Endothelial cell of umbilical vein (primary cell): Measurements from ENCODE around the gene EED. TPM values are rescaled to one million over a fixed set of nuclear protein-coding genes. Genes with fewer than 3 reads are reported as not detected.

Experiments
- BruUV-seq: library from RNA; stranded (reverse); fragments of 400-500 nt; replicated peaks from 2 replicates; lab custom pipeline; 2021; lab: Mats Ljungman, UMichigan
- CTCF ChIA-PET: fragments of 300-600, 350-600 bp; sonication (Branson Sonifier 250); formaldehyde crosslinking; loops from one replicate; lab custom pipeline; 2021; ENCODE audit warnings: antibody characterized with exemption, inconsistent platforms; lab: Charles Lee
- POLR2A ChIA-PET: fragments of 300-600, 350-600 bp; sonication (Branson Sonifier 250); formaldehyde crosslinking; loops from one replicate; lab custom pipeline; 2021; ENCODE audit warnings: antibody characterized with exemption, inconsistent platforms; lab: Charles Lee
- DNase-seq: peaks from one replicate; pipeline ENCODE4 v3.0.0-alpha.2; 2011; ENCODE audit warnings: low read depth, low spot score
- FAIRE-seq: peaks from 2 replicates; lab custom pipeline; 2011; peaks lifted over from hg19 to GRCh38; lab: Jason Lieb, UNC
- H2AFZ ChIP-seq: 2 replicates; pipeline ENCODE4 v1.6.0; 2012; ENCODE audit warnings: low read depth, low read length, control low read depth, inconsistent platforms
- H3K27ac ChIP-seq: 2 replicates; pipeline ENCODE4 v1.5.1; 2011; ENCODE audit warnings: low read depth, mild to moderate bottlenecking, control low read depth, low read length, moderate library complexity; ENCODE audit not compliant: insufficient read depth
- H3K27me3 ChIP-seq, 2 experiments: 2 replicates each; pipeline versions ENCODE4 v1.6.0 to v1.6.1; 2011; ENCODE audit warnings: low read length in 2 of 2, mixed read lengths in 1 of 2; ENCODE audit not compliant: control insufficient read depth in 2 of 2, insufficient read depth in 2 of 2
- H3K36me3 ChIP-seq, 2 experiments: 2 replicates in 1 of 2; 3 replicates in 1 of 2; pipeline ENCODE4 v1.5.1; 2011; ENCODE audit warnings: low read length in 2 of 2, mild to moderate bottlenecking in 1 of 2, moderate library complexity in 1 of 2; ENCODE audit not compliant: control insufficient read depth in 2 of 2, insufficient read depth in 2 of 2; ENCODE audit errors: extremely low read depth in 1 of 2
- H3K4me1 ChIP-seq: 3 replicates; pipeline ENCODE4 v1.5.1; 2011; ENCODE audit warnings: mild to moderate bottlenecking, low read length; ENCODE audit not compliant: control insufficient read depth, insufficient read depth; ENCODE audit errors: extremely low read depth
- H3K4me2 ChIP-seq: 2 replicates; pipeline ENCODE4 v1.6.1; 2011; ENCODE audit warnings: low read length, control low read depth, mixed read lengths; ENCODE audit not compliant: insufficient read depth
- H3K4me3 ChIP-seq, 3 experiments: fragments of 200-600 bp in 1 of 3; sonication (generic), shearing (Covaris generic) in 1 of 3; replicated peaks in 1 of 3; 2 replicates each; pipeline ENCODE4 v1.5.1; 2011 to 2016; ENCODE audit warnings: control low read depth in 3 of 3, low read length in 3 of 3, mild to moderate bottlenecking in 2 of 3, inconsistent platforms in 1 of 3, low read depth in 1 of 3, moderate library complexity in 1 of 3; ENCODE audit not compliant: insufficient read depth in 1 of 3
- H3K79me2 ChIP-seq: 2 replicates; pipeline ENCODE4 v1.6.0; 2012; ENCODE audit warnings: low read length, inconsistent platforms; ENCODE audit not compliant: control insufficient read depth, insufficient read depth
- H3K9ac ChIP-seq: replicated peaks from 2 replicates; pipeline ENCODE3; 2011; ENCODE audit warnings: low read length, control low read depth; ENCODE audit not compliant: insufficient read depth; ENCODE audit errors: extremely low read depth
- H3K9me1 ChIP-seq: replicated peaks from 3 replicates; pipeline ENCODE4 v1.6.0; 2011; ENCODE audit warnings: mild to moderate bottlenecking, low read length; ENCODE audit not compliant: control insufficient read depth, insufficient read depth; ENCODE audit errors: extremely low read depth
- H3K9me3 ChIP-seq: replicated peaks from 2 replicates; pipeline ENCODE4 v1.5.1; 2012; ENCODE audit warnings: low read length, inconsistent platforms; ENCODE audit not compliant: control insufficient read depth, insufficient read depth
- H4K20me1 ChIP-seq: replicated peaks from 2 replicates; pipeline ENCODE3; 2011; ENCODE audit warnings: mild to moderate bottlenecking, low read length; ENCODE audit not compliant: control insufficient read depth, insufficient read depth; ENCODE audit errors: extremely low read depth
- EZH2 ChIP-seq: IDR thresholded peaks from 2 replicates; pipeline ENCODE4 v1.6.1; 2012; ENCODE audit warnings: borderline replicate concordance, low read depth, mild to moderate bottlenecking, moderate library complexity, low read length, inconsistent platforms; ENCODE audit not compliant: severe bottlenecking
- FOS ChIP-seq: IDR thresholded peaks from 2 replicates; pipeline ENCODE4 v1.6.1; 2011; ENCODE audit warnings: mild to moderate bottlenecking, low read length, moderate library complexity, borderline replicate concordance; ENCODE audit not compliant: insufficient read depth
- GATA2 ChIP-seq: IDR thresholded peaks from 2 replicates; pipeline ENCODE4 v1.7.0; 2011; ENCODE audit warnings: low read depth, mild to moderate bottlenecking, moderate library complexity, mixed read lengths, low read length; ENCODE audit not compliant: insufficient read length, insufficient read depth
- JUN ChIP-seq: IDR thresholded peaks from 2 replicates; pipeline ENCODE4 v1.6.1; 2011; ENCODE audit warnings: borderline replicate concordance, low read depth; ENCODE audit not compliant: insufficient read length, insufficient read depth
- MYC ChIP-seq: IDR thresholded peaks from one replicate; pipeline ENCODE4 v1.6.1; 2011; ENCODE audit warnings: mild to moderate bottlenecking, low read depth, low read length
- POLR2A ChIP-seq: IDR thresholded peaks from 2 replicates; pipeline ENCODE4 v1.6.1; 2012; ENCODE audit warnings: low read depth, mild to moderate bottlenecking, control low read depth, low read length
- POLR2AphosphoS5 ChIP-seq: IDR thresholded peaks from 2 replicates; pipeline ENCODE4 v1.6.1; 2012; ENCODE audit warnings: low read depth, mild to moderate bottlenecking, control low read depth, low read length, moderate library complexity; ENCODE audit not compliant: insufficient read depth
- dilution Hi-C: fragments of 300-500 bp; cut with MboI; formaldehyde crosslinking; loops from one replicate; pipeline ENCODE4 v1.15.0; 2019; ENCODE audit warnings: low sequenced_read_pairs; ENCODE audit not compliant: extremely low pct_ligation_motif_present
- intact Hi-C: fragments of 100-400 bp; cut with micrococcal nuclease; formaldehyde crosslinking; loops from one replicate; pipeline ENCODE4 v1.10.0; 2022
- polyA plus RNA-seq, 4 experiments: library from polyadenylated mRNA; depleted of rRNA in 3 of 4; stranded (reverse) in 3 of 4; unstranded in 1 of 4; fragments of >200 nt; gene quantifications; 2 replicates each; pipeline versions ENCODE4 v1.2.1 to v1.2.3, GENCODE V29; 2011 to 2012; ENCODE audit warnings: missing spikeins in 1 of 4
- total RNA-seq: library from RNA; stranded (reverse); gene quantifications from 2 replicates; pipeline ENCODE4 v1.2.3, GENCODE V29; 2021
- TF ChIP-seq, protein P1 (sequence below), 2 donors: IDR thresholded peaks; 1 replicate in 1 of 2; 2 replicates in 1 of 2; pipeline ENCODE4 v1.5.1; 2011; ENCODE audit warnings: low read length in 2 of 2, mild to moderate bottlenecking in 2 of 2, moderate library complexity in 2 of 2, control low read depth in 1 of 2, inconsistent platforms in 1 of 2, low read depth in 1 of 2; ENCODE audit not compliant: insufficient read depth in 1 of 2; ENCODE audit errors: extremely low read depth in 1 of 2
- TF ChIP-seq, protein P2 (sequence below): IDR thresholded peaks from 2 replicates; pipeline ENCODE4 v1.6.1; 2011; ENCODE audit not compliant: insufficient read depth, insufficient read length

EED gene
- total and polyA plus RNA-seq, 2 donors (not counting 3 experiments of a cell fraction or from before 2014, with no cell fraction given): 9.4 to 21.8 TPM

DNA sequence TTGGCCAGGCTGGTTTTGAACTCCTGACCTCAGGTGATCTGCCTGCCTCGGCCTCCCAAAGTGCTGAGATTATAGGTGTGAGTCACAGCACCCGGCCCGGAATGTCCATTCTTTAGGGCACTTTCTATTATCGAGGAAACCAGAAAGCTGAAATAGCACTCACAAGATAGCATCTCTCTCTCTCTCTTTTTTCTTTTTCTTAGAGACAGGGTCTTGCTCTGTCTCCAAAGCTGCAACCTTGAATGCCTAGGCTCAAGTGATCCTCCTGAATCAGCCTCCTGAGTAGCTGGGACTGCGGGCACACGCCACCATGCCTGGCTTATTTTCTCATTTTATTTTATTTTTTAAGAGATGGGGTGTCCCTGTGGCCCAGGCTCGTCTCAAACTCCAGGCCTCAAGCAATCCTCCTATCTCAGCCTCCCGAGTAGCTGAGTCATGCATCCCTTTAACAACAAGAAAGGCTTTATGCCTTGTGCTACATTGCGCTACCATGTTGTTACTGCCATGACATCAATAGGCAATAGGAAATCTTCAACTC is 7.2 kb upstream of the EED start:
- Histone ChIP-seq H3K79me2 (no peaks in the 10 kb centered on the region), H2AFZ (no peak overlapping the region), H3K36me3 (no peaks in the 10 kb centered on the region), H3K9me3 (no peaks in the 10 kb centered on the region), H3K4me3 (no peak overlapping the region), H3K27me3 (peaks cover 10 to 19% of the 10 kb centered on the region in 2 experiments), H3K9ac (no peak overlapping the region), H3K4me2 (no peak overlapping the region), H3K27ac (no peak overlapping the region), H3K9me1 (no peaks in the 10 kb centered on the region), H3K4me1 (no peaks in the 10 kb centered on the region), H4K20me1 (no peaks in the 10 kb centered on the region)
- intact Hi-C loops: no loop called here
- TF ChIP-seq EZH2: no peak
- no peak for TF ChIP-seq GATA2
- no peak for TF ChIP-seq FOS
- no peak for TF ChIP-seq JUN
- TF ChIP-seq POLR2A: no peak
- no peak for TF ChIP-seq MYC
- no peak for TF ChIP-seq POLR2AphosphoS5
- TF ChIP-seq, protein P1, sequence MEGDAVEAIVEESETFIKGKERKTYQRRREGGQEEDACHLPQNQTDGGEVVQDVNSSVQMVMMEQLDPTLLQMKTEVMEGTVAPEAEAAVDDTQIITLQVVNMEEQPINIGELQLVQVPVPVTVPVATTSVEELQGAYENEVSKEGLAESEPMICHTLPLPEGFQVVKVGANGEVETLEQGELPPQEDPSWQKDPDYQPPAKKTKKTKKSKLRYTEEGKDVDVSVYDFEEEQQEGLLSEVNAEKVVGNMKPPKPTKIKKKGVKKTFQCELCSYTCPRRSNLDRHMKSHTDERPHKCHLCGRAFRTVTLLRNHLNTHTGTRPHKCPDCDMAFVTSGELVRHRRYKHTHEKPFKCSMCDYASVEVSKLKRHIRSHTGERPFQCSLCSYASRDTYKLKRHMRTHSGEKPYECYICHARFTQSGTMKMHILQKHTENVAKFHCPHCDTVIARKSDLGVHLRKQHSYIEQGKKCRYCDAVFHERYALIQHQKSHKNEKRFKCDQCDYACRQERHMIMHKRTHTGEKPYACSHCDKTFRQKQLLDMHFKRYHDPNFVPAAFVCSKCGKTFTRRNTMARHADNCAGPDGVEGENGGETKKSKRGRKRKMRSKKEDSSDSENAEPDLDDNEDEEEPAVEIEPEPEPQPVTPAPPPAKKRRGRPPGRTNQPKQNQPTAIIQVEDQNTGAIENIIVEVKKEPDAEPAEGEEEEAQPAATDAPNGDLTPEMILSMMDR (IDR thresholded peaks at IDR 0.05; ENCODE audit: extremely low read depth in 1 of 2, insufficient read depth in 1 of 2, low read depth in 1 of 2, low read length in 2 of 2): no peak
- TF ChIP-seq, protein P2, sequence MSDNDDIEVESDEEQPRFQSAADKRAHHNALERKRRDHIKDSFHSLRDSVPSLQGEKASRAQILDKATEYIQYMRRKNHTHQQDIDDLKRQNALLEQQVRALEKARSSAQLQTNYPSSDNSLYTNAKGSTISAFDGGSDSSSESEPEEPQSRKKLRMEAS: no peak
- BruUV-seq: no TSS peak
- dilution Hi-C loops: no loop called here
- no peak for DNase-seq
- POLR2A ChIA-PET: interaction anchor here (0.5 kb wide), 1 partner anchor 168 kb away, joined by 3 read pairs; the partner anchor contains the start of gene PICALM
- CTCF ChIA-PET: interaction anchor here (0.7 kb wide), 1 partner anchor 196 kb away, joined by 3 read pairs; no protein-coding TSS in a partner anchor
- no peak for FAIRE-seq
